RCC 7860 (cell line): Measurements from ENCODE around the gene PMAIP1.
"Not testable (repeated sequence)": the region's sequence is repeated elsewhere in the genome, so short reads cannot be mapped to it uniquely, and the experiment has no call there.

ENCODE experiments used
- DNase-seq: peaks from one replicate; pipeline ENCODE4 v3.0.0-alpha.2; 2015; ENCODE audit warnings: low spot score
- FAIRE-seq: peaks from 2 replicates; lab custom pipeline; 2012; peaks lifted over from hg19 to GRCh38; lab: Jason Lieb, UNC

PMAIP1 gene

DNA sequence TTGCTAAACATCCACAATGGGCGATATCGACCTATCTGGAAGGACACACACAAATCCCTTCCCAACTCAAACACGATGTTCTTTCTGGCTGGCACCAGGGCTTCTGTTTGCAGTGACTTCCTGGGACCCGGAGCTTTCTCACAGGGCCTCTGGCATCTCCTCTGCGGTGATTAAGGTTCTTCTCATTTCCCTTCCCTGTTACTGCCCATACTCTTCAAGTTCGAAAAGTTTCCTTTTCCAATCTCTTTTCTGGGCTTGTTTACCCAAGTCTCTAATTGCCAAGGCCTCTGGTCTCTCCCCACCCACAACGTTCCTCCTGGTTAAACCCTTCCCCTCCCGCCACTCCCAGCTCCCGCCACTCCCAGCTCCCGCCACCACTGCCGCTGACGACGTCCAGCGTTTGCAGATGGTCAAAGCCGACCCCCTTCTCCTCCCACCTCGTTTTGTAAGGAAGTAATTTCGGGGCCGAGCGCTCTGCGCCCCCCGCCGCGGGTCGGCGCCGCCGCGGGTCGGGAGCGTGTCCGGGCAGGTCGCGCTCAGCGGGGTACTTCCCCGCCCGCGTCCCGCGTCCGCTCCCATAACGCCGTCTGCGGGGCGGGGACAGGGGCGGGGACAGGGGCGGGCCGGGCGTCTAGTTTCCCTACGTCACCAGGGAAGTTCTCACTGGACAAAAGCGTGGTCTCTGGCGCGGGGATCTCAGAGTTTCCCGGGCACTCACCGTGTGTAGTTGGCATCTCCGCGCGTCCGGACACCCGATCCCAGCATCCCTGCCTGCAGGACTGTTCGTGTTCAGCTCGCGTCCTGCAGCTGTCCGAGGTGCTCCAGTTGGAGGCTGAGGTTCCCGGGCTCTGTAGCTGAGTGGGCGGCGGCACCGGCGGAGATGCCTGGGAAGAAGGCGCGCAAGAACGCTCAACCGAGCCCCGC, at the start of gene PMAIP1:
Gene PMAIP1, plus strand, starts transcription at position 699 of the 924 bp plus-strand sequence. Its CDS starts 182 bp downstream, at position 881.
- no peak for FAIRE-seq
- DNase-seq = peak; percentile 87

DNA sequence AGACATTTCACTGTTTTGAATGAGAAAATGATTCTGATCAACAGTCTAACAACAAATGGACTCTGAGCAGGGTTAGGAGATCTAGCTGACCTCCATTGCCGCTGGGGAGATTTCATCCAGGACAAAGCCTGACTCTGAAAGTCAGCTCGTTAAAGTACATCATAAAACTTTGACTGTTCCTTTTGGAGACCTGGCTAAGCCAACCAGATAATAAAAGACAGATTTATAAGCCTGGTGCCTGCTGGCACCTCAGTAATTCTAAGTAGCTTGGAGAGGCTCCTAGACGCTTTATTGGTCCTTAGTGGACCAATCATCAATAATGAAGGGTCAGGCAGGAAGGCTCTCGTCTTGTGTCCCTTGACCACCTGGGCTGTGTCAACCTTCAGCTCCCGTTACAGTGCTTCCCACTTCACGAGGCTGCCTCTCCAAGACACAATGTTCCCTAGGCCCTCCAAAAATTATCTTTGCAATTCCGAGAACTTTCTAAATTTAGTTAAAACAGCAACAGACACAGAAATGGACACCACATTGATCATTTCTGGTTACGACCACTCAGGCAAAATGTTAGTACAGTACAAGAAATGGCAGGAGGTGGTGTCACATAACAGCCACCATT, 47.9 kb upstream of the PMAIP1 start:
- FAIRE-seq = no peak
- no peak for DNase-seq

DNA sequence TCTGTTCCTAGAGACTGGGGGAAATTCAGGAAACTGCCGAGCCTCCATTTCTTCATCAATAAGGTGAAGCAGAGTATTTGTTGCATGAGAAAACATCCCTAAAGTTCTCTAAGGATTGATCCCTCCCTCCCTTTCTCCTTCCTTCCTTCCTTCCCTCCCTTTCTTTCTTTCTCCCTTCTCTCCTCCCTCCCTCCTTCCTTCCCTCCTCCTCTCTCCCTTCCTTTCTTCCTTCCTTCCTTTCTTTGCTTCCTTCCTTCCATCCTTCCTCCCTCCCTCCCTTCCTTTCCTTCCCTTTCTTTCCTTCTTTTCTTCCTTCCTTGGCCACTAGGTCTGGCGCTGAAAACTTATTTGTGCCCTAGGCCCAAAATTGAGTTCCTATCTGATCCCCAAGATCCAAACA, 47.2 kb upstream of the PMAIP1 start:
- FAIRE-seq = no peak
- no peak for DNase-seq

GRCh38 chr18:59853380-59853779, 46.4 kb upstream of the PMAIP1 start:
- FAIRE-seq (no peak), DNase-seq (no peak)

GRCh38 chr18:59853988-59854387, 45.8 kb upstream of the PMAIP1 start:
- DNase-seq, FAIRE-seq: not testable (repeated sequence)

DNA sequence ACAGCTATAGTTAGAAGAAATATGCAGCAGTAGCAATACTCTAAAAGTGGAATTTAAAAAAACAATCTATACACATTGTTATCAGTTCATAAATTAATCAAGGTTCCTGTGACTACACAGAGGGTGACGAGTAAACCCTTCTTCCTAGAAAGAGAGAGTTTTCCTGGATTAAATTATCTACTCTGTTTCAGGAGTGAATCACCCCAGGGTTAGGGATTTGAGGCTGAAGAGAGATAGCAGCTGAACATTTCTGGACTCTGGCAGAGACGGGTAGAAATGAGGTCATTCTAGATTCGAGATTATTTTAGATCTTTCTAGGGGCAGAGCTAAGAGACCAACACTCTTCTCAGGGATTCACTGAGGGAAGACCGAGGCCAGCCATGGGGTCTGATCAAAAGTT, 38.8 kb upstream of the PMAIP1 start:
- no peak for DNase-seq
- FAIRE-seq = no peak

GRCh38 chr18:59861963-59862819, 37.6 kb upstream of the PMAIP1 start:
- FAIRE-seq = peak; percentile 32
- no peak for DNase-seq

DNA sequence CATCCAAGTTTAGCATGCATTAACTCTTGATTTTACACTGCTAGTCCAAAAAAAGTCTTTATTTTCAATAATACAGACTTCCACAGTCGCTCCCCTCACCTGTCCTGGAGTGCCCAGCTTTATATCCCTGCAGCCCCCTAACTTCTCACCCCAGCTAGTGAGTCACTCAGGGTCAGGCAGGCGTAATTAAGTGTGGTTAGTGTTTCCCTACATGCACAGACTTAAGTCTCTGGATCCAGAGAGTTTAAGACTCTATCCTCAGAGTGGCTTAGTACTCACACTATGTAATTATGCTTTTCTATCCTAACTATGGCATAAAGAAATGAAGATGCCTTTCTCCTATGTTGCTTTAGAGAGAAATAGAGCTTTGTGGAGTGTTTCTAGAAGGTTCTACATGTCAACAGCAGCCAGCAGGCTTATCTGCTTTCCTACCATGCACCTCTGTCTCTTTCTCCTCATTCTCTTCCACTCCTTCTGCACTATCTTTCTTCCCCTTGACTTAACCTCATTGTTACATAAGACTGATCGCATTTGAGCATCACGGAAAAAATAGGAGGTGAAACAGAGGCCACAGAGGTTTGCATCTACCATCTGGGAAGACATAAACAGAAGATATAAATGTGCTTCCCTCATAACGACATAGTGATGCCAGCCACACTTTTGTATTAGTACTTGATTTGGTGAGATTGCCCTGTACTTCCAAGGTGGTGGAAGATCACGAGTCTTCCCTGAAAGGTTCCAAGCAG, 34.4 kb upstream of the PMAIP1 start:
- FAIRE-seq (no peak), DNase-seq (no peak)

DNA sequence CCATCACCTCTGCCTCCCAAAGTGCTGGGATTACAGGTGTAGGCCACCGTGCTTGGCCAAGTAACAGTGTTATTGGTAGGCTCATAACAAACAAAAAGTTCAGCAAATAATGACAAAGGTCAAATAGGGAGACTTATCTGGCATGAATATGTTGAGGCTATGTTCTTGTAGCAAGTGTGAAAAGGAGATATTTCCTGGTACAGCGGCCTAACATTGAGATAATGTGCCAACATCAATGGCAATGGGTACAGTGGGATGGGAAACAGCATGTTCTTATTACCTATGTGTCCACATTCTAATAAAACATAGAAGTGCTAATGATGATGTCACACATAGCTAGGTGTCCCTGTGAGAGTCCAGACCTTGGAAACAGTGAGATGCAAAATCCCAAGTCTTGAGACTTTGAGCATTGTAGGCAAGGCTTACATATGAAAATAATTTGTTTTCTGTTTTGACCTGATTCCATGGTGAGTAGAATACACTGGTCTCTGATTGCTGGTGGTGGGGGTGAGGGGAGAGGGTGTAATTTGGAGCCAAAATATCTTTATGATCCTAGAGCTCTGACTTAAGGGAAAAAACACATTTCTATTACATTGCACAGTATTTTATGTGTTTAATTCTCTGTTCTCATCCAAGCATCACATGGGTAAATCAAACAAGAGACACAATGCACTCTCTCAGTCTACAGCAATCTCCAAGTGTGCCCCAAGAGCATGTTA, 33.1 kb upstream of the PMAIP1 start:
- FAIRE-seq (no peak), DNase-seq (no peak)

- FAIRE-seq (no peak), DNase-seq (no peak)
Measured at GRCh38 chr18:59867337-59868104, 32.3 kb upstream of the PMAIP1 start.

- FAIRE-seq = no peak
- DNase-seq = no peak
Measured at GRCh38 chr18:59870623-59871130, 29.1 kb upstream of the PMAIP1 start.

DNA sequence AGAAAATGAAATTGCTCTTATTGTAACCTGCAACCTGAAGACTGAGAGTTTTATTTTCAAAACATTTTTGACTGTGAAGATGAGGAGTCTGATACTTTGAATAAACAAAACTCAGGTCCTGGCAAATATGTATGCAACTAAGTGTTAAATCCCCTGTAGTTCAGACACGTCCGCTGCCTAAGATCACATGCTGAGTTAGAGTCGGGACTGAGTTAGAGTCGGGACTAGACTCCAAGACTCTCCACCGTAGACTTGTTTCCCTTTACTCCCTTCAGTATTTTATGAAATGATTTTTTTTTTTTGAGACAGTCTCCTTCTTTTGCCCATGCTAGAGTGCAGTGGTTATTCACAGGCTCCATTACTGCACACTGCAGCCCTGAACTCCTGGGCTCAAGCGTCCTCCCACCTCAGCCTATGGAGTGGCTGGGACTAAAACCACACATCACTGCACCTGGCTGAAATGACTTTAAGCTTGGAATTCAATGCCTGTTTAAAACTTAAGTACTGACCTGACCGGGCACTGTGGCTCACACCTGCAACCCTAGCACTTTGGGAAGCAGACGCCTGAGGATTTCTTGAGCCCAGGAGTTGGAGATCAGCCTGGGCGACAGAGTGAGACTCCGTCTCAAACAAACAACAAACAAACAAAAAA, 28.0 kb upstream of the PMAIP1 start:
- DNase-seq (no peak), FAIRE-seq (no peak)

DNA sequence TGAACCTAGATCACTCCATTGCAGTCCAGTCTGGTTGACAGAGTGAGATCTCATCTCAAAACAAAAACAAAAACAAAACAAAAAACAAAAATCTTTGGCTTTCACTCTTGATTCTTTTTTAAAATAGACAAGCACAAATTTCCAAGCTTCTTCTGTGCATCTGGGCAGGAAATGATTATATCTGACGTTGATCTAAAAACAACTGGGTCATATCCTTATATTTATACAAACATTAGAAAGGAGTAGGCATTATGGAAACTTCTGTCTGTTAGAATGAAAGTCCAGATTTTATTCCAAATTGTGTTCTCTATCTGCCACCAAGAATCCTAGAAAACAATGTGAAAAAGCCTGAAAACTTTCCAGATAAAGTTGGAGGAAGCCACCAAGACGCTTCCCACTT, 26.2 kb upstream of the PMAIP1 start:
- no peak for DNase-seq
- no peak for FAIRE-seq

DNA sequence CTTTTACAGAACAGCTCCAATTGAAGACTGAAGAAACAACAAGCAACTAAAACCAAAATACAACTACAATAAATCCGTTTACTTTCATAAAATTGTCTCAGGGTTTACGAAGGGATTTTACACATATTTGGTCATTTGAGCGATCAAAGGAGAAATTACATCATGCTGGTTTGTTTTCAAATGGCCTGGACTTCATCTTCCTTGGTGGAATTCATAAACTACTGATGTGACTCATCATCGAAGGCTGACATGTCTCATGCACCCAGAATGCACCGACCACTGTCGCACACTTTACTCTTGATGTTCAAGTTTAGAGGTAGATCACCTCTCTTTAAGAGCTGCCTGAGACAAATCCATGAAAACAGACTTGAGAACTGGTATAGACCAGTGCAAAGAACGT, 25.6 kb upstream of the PMAIP1 start:
- peak; percentile 85 for DNase-seq
- peak; percentile 86 for FAIRE-seq

GRCh38 chr18:59876310-59876626, 23.5 kb upstream of the PMAIP1 start:
- FAIRE-seq = no peak
- DNase-seq = no peak

DNA sequence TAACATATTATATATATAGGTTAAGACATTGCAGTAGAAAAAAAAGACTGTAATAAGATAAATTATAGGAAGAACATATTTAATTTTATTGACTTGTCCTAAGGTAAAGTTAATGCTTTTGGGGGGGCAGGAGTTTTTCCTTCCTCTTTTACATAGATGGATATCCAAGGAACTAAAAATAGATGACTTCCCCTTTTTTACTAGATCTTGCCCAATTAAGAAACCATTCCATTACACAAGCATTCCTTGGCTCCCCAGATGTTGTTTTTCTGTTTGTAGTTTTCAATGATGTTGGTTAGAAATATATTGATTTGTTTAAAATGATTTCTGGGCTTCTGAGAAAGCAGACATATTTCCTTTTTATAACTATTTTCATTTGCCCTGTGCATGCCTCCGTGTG, 22.4 kb upstream of the PMAIP1 start:
- no peak for DNase-seq
- FAIRE-seq = no peak

DNA sequence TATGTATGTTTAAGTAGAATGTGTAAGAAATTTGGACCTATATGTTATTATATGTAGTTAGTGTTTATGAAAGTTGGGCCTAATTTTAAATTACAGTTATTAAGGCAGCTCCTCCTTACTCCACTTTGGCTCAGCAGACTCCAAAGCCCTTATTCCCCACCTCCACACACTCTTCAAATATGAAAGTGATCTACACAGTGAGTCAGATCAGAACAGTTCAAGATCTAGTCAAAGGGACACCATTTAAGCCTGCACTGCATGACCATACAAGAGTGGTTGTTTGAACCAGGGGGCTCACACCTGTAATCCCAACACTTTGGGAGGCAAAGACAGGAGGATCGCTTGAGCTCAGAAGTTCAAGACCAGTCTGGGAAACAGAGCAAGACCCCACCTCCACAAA, 21.2 kb upstream of the PMAIP1 start:
- no peak for FAIRE-seq

More for the DNA sequence above, 21.2 kb upstream of the PMAIP1 start:
- DNase-seq = no peak
